EH (cell line): ENCODE measurements around the gene BTBD16.

Experiments
- DNase-seq: peaks from one replicate; pipeline ENCODE4 v3.0.0-alpha.2; 2015; ENCODE audit warnings: low read depth

BTBD16 gene

GRCh38 chr10:122273966-122274545 lies 3.0 kb downstream of the BTBD16 start:
- no peak for DNase-seq

- peak; percentile 83 for DNase-seq
Observed at GRCh38 chr10:122276611-122277208, 5.6 kb downstream of the BTBD16 start.

- DNase-seq: no peak
Observed at GRCh38 chr10:122277526-122278136, 6.5 kb downstream of the BTBD16 start.

- peak; percentile 47 for DNase-seq
Observed at GRCh38 chr10:122279725-122280141, 8.6 kb downstream of the BTBD16 start.

GRCh38 chr10:122280156-122280555 lies 9.1 kb downstream of the BTBD16 start:
- DNase-seq: no peak

- DNase-seq: no peak
Observed at GRCh38 chr10:122281018-122281626, 10.0 kb downstream of the BTBD16 start.

GRCh38 chr10:122281751-122282150 lies 10.7 kb downstream of the BTBD16 start:
- DNase-seq: no peak

- peak; percentile 38 for DNase-seq
Observed at GRCh38 chr10:122282253-122282671, 11.2 kb downstream of the BTBD16 start.

- DNase-seq: no peak
Observed at GRCh38 chr10:122282909-122283308, 11.8 kb downstream of the BTBD16 start.

- DNase-seq: no peak
Observed at GRCh38 chr10:122285506-122286444, 14.7 kb downstream of the BTBD16 start.

GRCh38 chr10:122286867-122287266 lies 15.8 kb downstream of the BTBD16 start:
- peak; percentile 86 for DNase-seq

GRCh38 chr10:122287570-122287969 lies 16.5 kb downstream of the BTBD16 start:
- DNase-seq: no peak

- DNase-seq: no peak
Observed at GRCh38 chr10:122288262-122288661, 17.2 kb downstream of the BTBD16 start.

GRCh38 chr10:122288917-122289316 lies 17.8 kb downstream of the BTBD16 start:
- no peak for DNase-seq

GRCh38 chr10:122290334-122290733 lies 19.2 kb downstream of the BTBD16 start:
- no peak for DNase-seq

GRCh38 chr10:122290833-122291532 lies 19.9 kb downstream of the BTBD16 start:
- no peak for DNase-seq

- DNase-seq: no peak
Observed at GRCh38 chr10:122291739-122292138, 20.6 kb downstream of the BTBD16 start.

- DNase-seq: no peak
Observed at GRCh38 chr10:122292376-122292775, 21.3 kb downstream of the BTBD16 start.

GRCh38 chr10:122293156-122293960 lies 22.3 kb downstream of the BTBD16 start:
- DNase-seq: no peak

GRCh38 chr10:122293961-122294380 lies 22.9 kb downstream of the BTBD16 start:
- DNase-seq: peak; percentile 23
